HepG2 (cell line): ENCODE data around the gene SNRNP25. TPM values are rescaled to one million over a fixed set of nuclear protein-coding genes. Genes with fewer than 3 reads are reported as not detected.
A peak's percentile ranks its signal among the peaks of the same experiment; 100 is the strongest.

ENCODE experiments used
- ARID2 ChIP-seq: sonication (generic); formaldehyde crosslinking; IDR thresholded peaks from 2 replicates; pipeline ENCODE4 v1.8.1; 2022; ENCODE audit warnings: mild to moderate bottlenecking, missing genetic modification reagents, borderline replicate concordance
- EEA1 ChIP-seq: sonication (generic); formaldehyde crosslinking; IDR thresholded peaks from 2 replicates; pipeline ENCODE4 v1.5.1; 2020; ENCODE audit warnings: mild to moderate bottlenecking, missing genetic modification reagents, borderline replicate concordance
- MTA3 ChIP-seq: sonication (generic); formaldehyde crosslinking; IDR thresholded peaks from 2 replicates; pipeline ENCODE4 v1.4.0; 2020; ENCODE audit warnings: missing genetic modification reagents
- MXD3 ChIP-seq: IDR thresholded peaks from 2 replicates; pipeline ENCODE4 v1.6.1; 2016; ENCODE audit warnings: mild to moderate bottlenecking, missing biosample characterization, missing genetic modification reagents
- NBN ChIP-seq: fragments of 450-650 bp; conservative IDR thresholded peaks from 2 replicates; pipeline ENCODE4 v1.6.1; 2017
- PHF8 ChIP-seq: sonication (generic); formaldehyde crosslinking; IDR thresholded peaks from 2 replicates; pipeline ENCODE4 v1.5.0; 2020; ENCODE audit warnings: missing genetic modification reagents
- SPEN ChIP-seq: sonication (generic); formaldehyde crosslinking; IDR thresholded peaks from 2 replicates; pipeline ENCODE4 v1.5.1; 2020; ENCODE audit warnings: low read depth, mild to moderate bottlenecking, missing genetic modification reagents
- TRIM24 ChIP-seq: sonication (generic); formaldehyde crosslinking; IDR thresholded peaks from 2 replicates; pipeline ENCODE4 v1.8.0; 2022; ENCODE audit warnings: mild to moderate bottlenecking, missing genetic modification reagents
- UBTF ChIP-seq: sonication (generic); formaldehyde crosslinking; IDR thresholded peaks from 2 replicates; pipeline ENCODE4 v1.4.0; 2020; ENCODE audit warnings: mild to moderate bottlenecking, missing genetic modification reagents
- ZNF260 ChIP-seq: sonication (generic); formaldehyde crosslinking; IDR thresholded peaks from 2 replicates; pipeline ENCODE4 v1.4.0; 2020; ENCODE audit warnings: missing genetic modification reagents, low read depth, mild to moderate bottlenecking, borderline replicate concordance
- ZNF333 ChIP-seq: sonication (generic); formaldehyde crosslinking; IDR thresholded peaks from 2 replicates; pipeline ENCODE4 v1.4.0; 2020; ENCODE audit warnings: mild to moderate bottlenecking, missing genetic modification reagents, borderline replicate concordance
- ZNF468 ChIP-seq: sonication (generic); formaldehyde crosslinking; IDR thresholded peaks from 2 replicates; pipeline ENCODE4 v1.8.0; 2022; ENCODE audit warnings: mild to moderate bottlenecking, moderate library complexity, missing genetic modification reagents
- ZNF687 ChIP-seq: sonication (generic); formaldehyde crosslinking; IDR thresholded peaks from 2 replicates; pipeline ENCODE4 v1.5.1; 2020; ENCODE audit warnings: mild to moderate bottlenecking, missing genetic modification reagents, moderate library complexity
- ZSCAN5A ChIP-seq: sonication (generic); formaldehyde crosslinking; IDR thresholded peaks from 2 replicates; pipeline ENCODE4 v1.8.0; 2022; ENCODE audit warnings: mild to moderate bottlenecking, missing genetic modification reagents, borderline replicate concordance
- polyA plus RNA-seq, 8 experiments: library from polyadenylated mRNA; depleted of rRNA in 3 of 8; stranded (reverse) in 7 of 8; unstranded in 1 of 8; fragments of >200 nt; fragmentation: Illumina TruSeq in 4 of 8; extraction: Trizol in 4 of 8; gene quantifications; 2 replicates each; pipeline versions ENCODE4 v1.2.1 to v1.2.3, GENCODE V29; 2011 to 2016; ENCODE audit warnings: low read depth in 4 of 8, missing spikeins in 1 of 8, mixed read lengths in 1 of 8; ENCODE audit not compliant: insufficient read depth in 1 of 8
- total RNA-seq, 5 experiments: library from RNA; depleted of rRNA; stranded (reverse); fragments of >200 nt; fragmentation: Illumina TruSeq; extraction: Trizol; gene quantifications; 2 replicates each; pipeline ENCODE4 v1.2.3, GENCODE V29; 2016; ENCODE audit warnings: low read depth in 1 of 5

The SNRNP25 gene
- total and polyA plus RNA-seq, 2 of the 13 experiments (the other 11 are each of a cell fraction or from before 2014, with no cell fraction given) = 34.1 to 97.4 TPM

- TF ChIP-seq ARID2 (CRISPR knock-in tag) (no peak), UBTF (CRISPR knock-in tag) (peak; percentile 64; the same call in 1 of the 2 replicates), ZNF260 (CRISPR knock-in tag) (no peak), MXD3 (peak; percentile 14; the same call in 1 of the 2 replicates), TRIM24 (CRISPR knock-in tag) (no peak), SPEN (CRISPR knock-in tag) (peak; percentile 1; the same call in 1 of the 2 replicates), ZNF687 (CRISPR knock-in tag) (peak; percentile 73), ZNF468 (CRISPR knock-in tag) (peak; percentile 26; the same call in 1 of the 2 replicates), ZNF333 (CRISPR knock-in tag) (0 out of 2 replicates have a peak, but pooled peaks have one; percentile 22), EEA1 (CRISPR knock-in tag) (peak; percentile 69; the same call in 1 of the 2 replicates), NBN (no peak), ZSCAN5A (CRISPR knock-in tag) (0 out of 2 replicates have a peak, but pooled peaks have one; percentile 19), MTA3 (CRISPR knock-in tag) (no peak), PHF8 (peak; percentile 44; the same call in 1 of the 2 replicates)
Observed at GRCh38 chr16:77273-77806, 23.7 kb downstream of the SNRNP25 start (continued).
